Measurements from ENCODE around the gene CCDC142. TPM values are rescaled to one million over a fixed set of nuclear protein-coding genes. Genes with fewer than 3 reads are reported as not detected.
A peak's percentile ranks its signal among the peaks of the same experiment; 100 is the strongest.

Gene CCDC142
- total and polyA plus RNA-seq, 10 donors, result 2.8 to 59.4 (median 26.0) TPM

DNA sequence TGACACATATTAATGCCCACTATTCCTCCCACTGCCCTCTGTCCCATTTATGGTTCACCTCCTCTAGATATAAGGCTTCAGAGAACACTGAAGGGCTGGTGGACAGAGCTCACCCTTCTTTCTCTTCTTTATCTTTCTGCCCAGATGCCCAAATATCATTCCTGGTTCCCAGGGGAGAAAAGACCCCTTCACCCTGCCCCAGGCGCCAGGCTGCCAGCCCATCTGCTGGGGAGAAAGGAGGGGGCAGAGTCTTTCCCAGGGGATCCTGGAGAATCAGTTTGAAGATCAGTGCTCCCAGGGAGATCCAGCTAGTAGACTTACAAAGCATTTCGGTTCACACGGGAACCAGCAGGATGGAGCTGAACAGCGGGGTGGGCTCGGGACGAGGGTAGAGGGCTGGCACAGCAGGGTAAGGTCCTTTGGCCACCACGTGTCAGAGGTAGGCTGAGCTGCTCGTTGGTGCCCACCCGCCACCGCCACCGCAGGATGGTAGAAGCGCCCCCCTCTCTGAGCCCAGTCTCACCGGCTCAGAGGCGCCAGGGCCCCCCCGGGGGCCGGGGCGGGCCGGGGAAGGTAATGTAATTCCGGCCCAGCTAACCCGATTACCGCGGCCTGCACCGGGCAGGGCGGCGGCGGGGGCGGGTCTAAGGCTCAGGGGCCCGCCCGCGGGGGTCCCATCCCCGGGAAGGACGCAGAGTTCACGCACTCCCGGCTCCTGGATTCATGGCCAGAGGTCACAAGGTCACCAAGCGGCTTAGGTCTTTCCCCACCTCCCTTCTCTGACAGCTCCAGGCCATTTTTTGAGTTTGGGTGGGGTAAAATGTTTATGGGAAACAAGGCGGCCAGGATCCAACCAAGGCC is 30.2 kb upstream of the CCDC142 start:
- Histone ChIP-seq H3K27me3 (replicated peaks in 1 of 7) (peaks cover 23 to 82% (median 73%) of the 10 kb centered on the region in 7 donors), H3K9me3 (no peaks in the 10 kb centered on the region), H3K36me3 (no peaks in the 10 kb centered on the region), H3K27ac (no peak overlapping the region), H3K4me3 (peak overlapping the region in 1 of 8 donors; percentile 71), H3K4me1 (peaks cover 20 to 48% (median 42%) of the 10 kb centered on the region in 6 donors)
- intact Hi-C loops (cut with DNase I; ENCODE audit: low total_unique reads), result no loop called here
- 10 to 27% (median 11%) methylated on average over 18 to 36 of the region's 36 CpGs for WGBS, 5 donors
- DNase-seq, result peak; percentile 72
- TF ChIP-seq POLR2AphosphoS5 (IDR thresholded peaks at IDR 0.05), result no peak

- WGBS, 5 donors, result 37 to 49% (median 43%) methylated on average over 11 of the region's 11 CpGs
- intact Hi-C loops (cut with DNase I; ENCODE audit: low total_unique reads), result no loop called here
- peak; percentile 31 for DNase-seq
- TF ChIP-seq POLR2A (IDR thresholded peaks at IDR 0.05) (no peak), POLR2AphosphoS5 (IDR thresholded peaks at IDR 0.05) (no peak), CTCF (IDR thresholded peaks at IDR 0.05 in 8 of 11, conservative IDR thresholded peaks at IDR 0.05 in 3 of 11) (no peak)
- H3K9me3 ChIP-seq, result no peaks in the 10 kb centered on the region
- no peak overlapping the region for H3K4me3 ChIP-seq
- H3K4me1 ChIP-seq, result peaks cover 27 to 51% (median 46%) of the 10 kb centered on the region in 6 donors
- peaks cover 0 to under 1% (median 0%) of the 10 kb centered on the region in 6 donors for H3K36me3 ChIP-seq
- peaks cover 23 to 66% (median 57%) of the 10 kb centered on the region in 7 donors for H3K27me3 ChIP-seq (replicated peaks in 1 of 7)
- H3K27ac ChIP-seq, result no peak overlapping the region
These were observed 28.5 kb upstream of the CCDC142 start for GRCh38 chr2:74511104-74511989.

DNA sequence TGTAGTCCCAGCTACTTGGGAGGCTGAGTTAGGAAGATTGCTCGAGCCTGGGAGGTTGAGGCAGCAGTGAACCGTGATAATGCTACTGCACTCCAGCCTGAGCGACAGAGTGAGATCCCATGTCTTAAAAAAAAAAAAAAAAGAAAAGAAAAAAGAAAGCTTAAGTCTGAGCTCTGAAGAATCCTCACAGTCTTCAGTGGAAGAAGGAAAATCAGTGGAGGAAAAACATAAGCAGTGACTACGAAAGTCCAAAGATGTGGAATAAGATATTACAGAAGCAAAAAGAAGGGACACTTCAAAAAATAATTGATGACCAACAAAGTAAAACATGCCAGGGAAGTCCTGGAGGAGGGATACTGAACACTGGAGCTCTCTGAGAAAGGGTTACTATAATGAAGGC is 27.5 kb upstream of the CCDC142 start:
- no peaks in the 10 kb centered on the region for H3K9me3 ChIP-seq
- no peak overlapping the region for H3K27ac ChIP-seq
- intact Hi-C loops (cut with DNase I; ENCODE audit: low total_unique reads), result no loop called here
- H3K36me3 ChIP-seq, result peaks cover 0 to 11% (median 7%) of the 10 kb centered on the region in 6 donors
- no peak for DNase-seq
- 80 to 92% (median 89%) methylated on average over 4 of the region's 4 CpGs for WGBS, 5 donors
- TF ChIP-seq POLR2AphosphoS5 (IDR thresholded peaks at IDR 0.05) (no peak), POLR2A (IDR thresholded peaks at IDR 0.05) (no peak), CTCF (IDR thresholded peaks at IDR 0.05 in 8 of 11, conservative IDR thresholded peaks at IDR 0.05 in 3 of 11) (no peak)
- no peak overlapping the region for H3K4me3 ChIP-seq
- H3K4me1 ChIP-seq, result peaks cover 27 to 51% (median 46%) of the 10 kb centered on the region in 6 donors
- peaks cover 14 to 55% (median 46%) of the 10 kb centered on the region in 7 donors for H3K27me3 ChIP-seq (replicated peaks in 1 of 7)

GRCh38 chr2:74507926-74508520 is 25.2 kb upstream of the CCDC142 start:
- intact Hi-C loops (cut with DNase I; ENCODE audit: low total_unique reads), result no loop called here
- DNase-seq, result peak; percentile 88
- WGBS, 5 donors, result 14 to 17% (median 15%) methylated on average over 29 to 38 of the region's 38 CpGs

More at GRCh38 chr2:74507926-74508520, 25.2 kb upstream of the CCDC142 start:
- Histone ChIP-seq H3K36me3 (peaks cover 0 to 23% (median 16%) of the 10 kb centered on the region in 6 donors), H3K27ac (peak overlapping the region; percentile 97 to 100 (median 99)), H3K4me3 (peak overlapping the region; percentile 60 to 90 (median 62)), H3K4me1 (peaks cover 19 to 51% (median 47%) of the 10 kb centered on the region in 6 donors), H3K9me3 (no peaks in the 10 kb centered on the region), H3K27me3 (replicated peaks in 1 of 7) (peaks cover 2 to 46% (median 25%) of the 10 kb centered on the region in 7 donors)
- TF ChIP-seq CTCF (IDR thresholded peaks at IDR 0.05 in 8 of 11, conservative IDR thresholded peaks at IDR 0.05 in 3 of 11), result no peak
- no peak for TF ChIP-seq POLR2A (IDR thresholded peaks at IDR 0.05)
- no peak for TF ChIP-seq POLR2AphosphoS5 (IDR thresholded peaks at IDR 0.05)

Measured in spleen (tissue), 11 donors.